ENCODE results near the gene JCHAIN. TPM values are rescaled to one million over a fixed set of nuclear protein-coding genes. Genes with fewer than 3 reads are reported as not detected.
"Not testable (repeated sequence)": the region's sequence is repeated elsewhere in the genome, so short reads cannot be mapped to it uniquely, and the experiment has no call there.

Gene JCHAIN
- not detected in 2 replicates for total RNA-seq (2014; rRNA removed; shearing (Covaris generic))

DNA sequence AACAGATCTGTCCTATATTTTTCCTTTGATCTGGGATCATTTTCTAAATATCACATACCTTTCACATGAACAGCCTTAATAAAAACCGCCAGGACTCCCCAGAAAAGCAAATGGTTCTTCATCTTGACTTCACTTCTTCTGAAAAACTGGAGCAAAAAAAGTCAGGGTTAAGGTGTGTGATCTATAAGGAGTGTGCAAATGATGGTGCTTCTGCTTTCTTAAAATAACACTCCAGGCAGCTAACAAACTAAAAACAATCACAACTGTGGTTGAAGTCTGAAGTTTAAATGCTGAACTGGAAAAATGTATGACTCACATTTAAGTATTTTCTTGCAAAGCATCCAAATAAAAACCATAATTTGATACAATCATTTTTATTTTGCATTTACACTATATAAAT, at the start of gene JCHAIN:
Gene JCHAIN, minus strand, starts transcription at position 140 of the 400 bp plus-strand sequence. Its CDS starts 18 bp downstream, at position 122.
- no peak for DNase-seq (ENCODE audit: low read depth)

DNA sequence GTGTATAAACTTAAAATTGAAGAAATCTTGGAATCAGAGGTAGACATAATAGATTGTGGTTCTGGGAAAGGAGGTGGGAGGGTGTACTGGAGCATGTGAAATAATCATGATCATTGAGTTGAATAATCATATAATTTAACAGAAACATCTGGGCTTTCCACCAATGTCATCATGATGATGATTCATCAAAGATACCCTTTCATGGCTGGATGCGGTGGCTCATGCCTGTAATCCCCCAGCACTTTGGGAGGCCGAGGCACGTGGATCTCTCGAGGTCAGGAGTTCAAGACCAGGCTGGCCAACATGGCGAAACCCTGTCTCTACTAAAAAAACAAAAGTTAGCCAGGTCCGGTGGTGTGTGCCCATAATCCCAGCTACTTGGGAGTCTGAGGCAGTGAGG, 48.8 kb upstream of the JCHAIN start:
- DNase-seq (ENCODE audit: low read depth), result peak; percentile 19

DNA sequence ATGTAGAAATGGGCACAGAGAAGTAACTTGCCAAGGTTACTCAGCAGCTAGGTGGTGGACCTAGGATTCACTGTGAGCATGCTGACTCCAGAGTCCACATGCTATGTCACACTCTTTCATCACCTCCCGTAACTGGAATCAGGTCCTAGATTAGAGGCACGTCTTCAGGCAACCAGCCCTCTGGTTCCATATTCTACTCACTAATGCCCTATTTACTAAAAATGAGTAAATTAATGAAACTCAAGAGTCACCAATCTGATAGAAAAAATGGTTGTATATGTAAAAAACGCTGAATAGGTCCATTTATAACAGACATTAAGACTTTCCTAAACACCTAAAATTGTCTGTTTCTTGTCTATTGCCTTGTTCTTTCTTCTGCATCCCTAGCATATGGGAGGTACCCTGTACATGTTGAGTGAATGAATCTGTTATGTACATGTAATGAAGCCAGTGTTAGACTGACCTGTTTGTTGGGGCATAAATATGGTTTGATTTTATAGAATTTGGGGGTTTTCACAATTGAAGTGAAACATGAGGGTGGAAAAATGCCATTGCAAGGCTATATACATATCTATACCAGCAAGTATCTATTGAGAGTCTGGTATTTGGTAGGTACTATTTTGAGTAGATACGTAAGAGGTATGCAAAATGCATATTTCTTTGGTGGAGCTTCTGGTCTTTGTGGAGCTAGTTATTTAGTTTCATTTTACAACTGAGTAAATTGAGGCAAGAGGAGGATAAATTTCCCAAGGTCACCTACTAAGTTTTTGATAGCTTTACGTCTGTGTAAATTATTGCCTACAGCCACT, 48.0 kb upstream of the JCHAIN start:
- no peak for DNase-seq (ENCODE audit: low read depth)

DNA sequence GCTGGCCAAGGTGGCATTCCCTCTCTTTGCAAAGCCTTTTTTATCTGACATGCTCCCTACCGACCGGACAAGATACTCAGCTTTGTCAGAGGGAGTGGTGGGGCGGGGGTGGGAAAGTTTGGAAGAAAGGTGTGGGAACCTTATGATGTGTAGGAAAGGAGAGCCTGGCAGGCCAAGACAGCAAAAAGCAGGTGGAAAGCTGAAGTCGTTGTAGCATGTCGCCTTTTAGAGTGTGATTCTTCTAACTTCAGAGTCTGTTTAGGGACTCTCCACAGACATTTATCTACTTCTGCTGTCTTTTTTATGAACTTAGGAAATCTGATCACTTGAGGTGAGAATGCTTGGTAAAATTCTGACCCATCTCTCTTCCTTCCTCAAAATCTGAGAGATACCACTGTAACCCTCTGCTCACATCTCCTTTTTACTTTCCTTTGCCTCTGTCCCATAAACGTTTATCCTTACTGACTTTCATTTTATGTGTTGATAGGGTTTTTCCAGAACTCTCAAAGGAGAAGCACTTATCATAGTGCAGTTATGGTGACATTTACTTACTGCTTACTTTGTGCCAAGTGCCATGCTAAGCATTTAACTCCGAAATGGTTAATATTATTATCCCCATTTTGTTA, 47.3 kb upstream of the JCHAIN start:
- no peak for DNase-seq (ENCODE audit: low read depth)

DNA sequence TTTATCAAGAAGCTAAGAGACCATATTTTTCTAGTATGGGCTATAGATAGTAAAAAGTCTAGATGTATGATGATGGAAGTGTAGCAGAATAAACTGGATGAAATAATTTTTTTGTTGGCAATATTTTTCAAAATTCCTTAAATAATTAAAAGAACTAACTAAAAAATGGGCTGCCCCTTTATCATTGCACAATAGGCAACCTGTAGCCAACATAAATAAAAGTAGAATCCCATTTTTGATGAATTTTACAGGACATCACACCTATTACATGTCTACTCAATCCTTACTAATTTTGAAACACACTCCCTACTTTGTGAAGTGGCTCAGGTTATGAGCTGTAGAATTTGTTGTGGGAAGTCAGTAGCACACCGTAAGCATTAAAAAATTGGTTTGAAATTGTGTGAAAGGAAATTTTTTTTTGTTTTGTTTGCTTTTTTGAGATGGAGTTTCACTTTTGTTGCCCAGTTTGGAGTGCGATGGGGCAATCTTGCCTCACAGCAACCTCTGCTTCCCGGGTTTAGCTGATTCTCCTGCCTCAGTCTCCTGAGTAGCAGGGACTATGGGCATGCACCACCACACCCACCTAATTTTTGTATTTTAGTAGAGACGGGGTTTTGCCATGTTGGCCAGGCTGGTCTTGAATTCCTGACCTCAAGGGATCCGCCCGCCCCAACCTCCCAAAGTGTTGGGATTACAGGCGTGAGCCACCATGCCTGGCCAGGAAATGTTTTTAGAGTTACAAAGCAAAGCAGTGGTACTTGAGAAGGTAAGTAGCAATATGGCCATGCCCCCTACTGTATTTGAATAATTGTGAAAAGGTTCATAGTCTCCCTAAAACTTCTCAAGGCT, 46.5 kb upstream of the JCHAIN start:
- no peak for DNase-seq (ENCODE audit: low read depth)

DNA sequence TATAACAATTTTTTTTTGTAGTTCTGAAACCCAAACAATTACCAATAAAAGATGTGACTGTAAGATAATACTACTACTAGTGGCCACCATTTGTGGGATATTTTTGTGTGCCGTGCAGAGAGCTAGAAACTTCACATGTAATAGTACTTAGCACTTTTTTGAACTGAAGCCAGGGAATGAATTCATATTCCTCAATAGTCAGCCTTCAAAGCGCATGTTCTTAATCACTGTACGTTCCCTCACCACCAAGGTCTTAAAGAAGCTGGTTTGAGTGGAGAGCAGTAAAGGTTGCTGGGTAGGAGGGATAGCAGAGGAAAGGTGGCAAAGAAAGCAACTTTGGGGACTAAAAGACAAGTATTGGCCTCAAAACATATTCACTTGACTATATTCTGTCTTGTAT, 45.8 kb upstream of the JCHAIN start:
- no peak for DNase-seq (ENCODE audit: low read depth)

DNA sequence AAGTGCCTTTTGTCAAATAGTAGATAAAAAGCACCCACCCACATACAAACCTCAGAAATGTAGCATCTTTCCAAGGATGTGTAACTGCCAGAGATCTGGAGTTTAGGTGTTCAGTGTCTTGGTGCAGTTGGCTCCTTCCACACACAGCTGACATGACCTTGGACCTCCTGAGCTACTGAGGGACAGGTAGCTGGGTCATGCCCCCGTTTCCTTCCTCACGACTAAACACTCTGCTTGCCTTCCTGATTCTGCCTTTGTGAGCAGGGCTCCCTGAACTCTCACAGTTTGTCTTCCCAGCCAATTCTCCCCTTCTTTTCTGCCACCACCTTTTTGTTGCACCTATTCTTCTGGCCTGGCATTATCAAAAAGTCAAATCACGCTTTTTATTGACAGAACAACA, 45.3 kb upstream of the JCHAIN start:
- DNase-seq (ENCODE audit: low read depth), result no peak

DNA sequence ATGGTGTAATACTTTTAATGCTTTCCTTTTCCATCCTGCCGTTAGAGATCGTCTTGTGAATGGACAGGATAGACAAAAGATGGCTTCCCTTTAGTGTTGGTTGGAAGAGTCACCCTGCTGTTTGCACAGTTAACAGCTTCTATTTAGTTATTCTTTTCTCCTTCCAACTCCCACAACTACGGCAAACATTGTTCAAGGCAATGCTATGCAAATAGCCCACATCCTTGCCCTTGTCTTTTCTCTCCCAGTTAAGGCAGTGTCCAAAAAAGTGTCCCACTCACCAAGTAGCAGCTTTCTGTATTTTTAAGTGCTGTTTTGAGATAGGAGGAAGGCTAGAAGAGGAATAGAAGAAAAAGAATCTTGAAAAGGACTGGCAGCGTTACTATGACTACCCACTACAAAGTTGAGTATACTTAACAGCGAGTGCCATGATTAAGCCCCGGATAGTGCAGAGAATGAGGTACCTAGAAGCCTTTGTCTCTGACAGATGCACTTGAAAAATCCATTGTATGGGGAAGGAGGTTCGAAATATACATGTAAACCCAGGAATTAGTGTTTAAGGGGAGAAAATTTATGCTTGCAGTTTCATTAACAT, 43.4 kb upstream of the JCHAIN start:
- DNase-seq (ENCODE audit: low read depth), result no peak

DNA sequence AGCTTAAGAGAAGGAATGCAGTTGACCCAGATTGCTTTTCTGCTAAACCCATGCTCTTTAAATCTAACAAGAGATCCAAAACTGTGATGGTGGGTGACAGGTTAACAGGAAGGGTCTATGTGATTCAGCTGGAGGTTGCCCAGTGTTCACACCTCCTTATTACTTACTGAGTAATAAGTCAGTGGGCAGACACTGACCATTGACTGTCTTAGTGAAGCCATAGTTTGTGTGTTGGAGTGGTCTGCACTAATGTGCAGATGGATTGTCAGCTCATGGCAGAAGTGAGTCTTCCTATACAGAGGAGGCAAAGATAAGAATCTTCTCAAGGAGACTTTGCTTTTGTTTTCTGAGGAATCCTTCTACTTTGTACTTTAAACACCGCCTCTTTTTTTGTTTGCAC, 40.2 kb upstream of the JCHAIN start:
- DNase-seq (ENCODE audit: low read depth), result no peak

DNA sequence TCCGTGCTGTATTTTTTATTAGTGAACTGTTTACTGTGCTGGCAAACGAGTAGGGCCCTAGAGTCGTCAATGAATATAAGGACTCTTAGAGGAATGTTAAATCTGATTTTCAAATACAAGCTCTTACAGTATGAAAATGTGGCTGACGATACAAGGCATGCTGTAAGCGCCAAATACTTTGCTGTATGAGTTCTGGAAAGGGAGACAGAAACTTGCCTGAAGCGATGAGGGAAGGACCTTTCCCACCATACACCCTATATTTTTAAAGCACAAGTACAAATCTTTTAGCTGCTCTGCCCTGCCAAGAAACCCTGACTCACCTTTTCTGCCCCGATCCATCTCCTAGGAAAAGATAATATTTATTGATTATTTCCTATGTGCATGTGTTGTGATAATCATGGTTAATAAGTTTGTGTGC, 39.7 kb upstream of the JCHAIN start:
- DNase-seq (ENCODE audit: low read depth), result no peak

DNA sequence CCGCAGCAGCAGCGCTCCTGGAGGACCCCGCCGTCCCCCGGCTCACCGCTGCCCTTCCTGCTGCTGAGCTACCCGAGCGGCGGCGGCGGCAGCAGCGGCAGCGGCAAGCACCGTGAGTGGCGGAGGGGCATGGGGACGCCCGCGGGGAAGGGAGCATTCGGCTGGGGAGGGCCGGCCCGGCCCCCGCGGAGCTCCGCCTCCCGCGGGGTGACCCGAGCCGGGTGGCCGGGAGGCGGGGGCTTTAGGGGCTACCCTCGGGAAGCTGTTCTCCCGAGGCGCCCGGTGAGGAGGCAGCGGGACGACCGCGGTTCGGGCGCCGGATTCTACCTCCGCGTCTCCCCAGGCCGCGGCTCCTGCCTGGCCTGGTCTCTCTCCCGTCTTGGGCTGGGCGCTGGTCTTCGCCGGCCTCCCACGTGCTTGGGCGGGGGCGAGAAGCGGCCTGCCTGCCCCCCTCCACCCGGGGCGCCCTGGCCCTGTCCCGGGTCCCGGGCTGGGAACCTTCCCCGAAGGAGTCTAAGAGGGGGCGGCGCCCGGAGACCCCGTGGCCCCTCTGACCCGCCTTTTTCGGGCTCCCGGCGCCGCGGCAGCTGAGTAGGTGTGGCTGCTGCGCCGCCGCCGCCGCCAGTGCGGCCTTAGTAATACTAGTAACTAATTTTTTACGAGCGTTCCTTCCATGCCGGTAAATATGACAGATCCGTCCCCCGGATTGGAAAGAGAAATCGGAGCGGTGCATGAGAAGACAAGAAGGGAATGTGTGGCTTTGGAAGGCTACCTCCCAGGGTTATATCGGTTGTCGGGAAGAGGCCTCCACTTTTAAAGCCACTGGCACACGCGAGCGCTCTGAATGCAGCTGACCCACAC, 39.1 kb upstream of the JCHAIN start:
- DNase-seq (ENCODE audit: low read depth), result peak; percentile 69

DNA sequence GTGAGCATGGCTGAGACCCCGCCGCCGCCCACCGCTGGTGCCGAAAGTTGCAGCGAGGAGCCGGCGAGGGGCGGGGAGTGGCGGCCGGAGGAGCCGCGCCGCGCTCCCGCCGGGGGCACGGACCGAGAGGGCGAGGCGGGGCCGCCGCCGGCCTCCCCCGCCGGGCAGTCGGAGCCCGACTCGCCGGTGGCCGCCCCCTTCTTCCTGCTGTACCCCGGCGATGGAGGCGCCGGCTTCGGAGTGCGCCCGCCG, 38.5 kb upstream of the JCHAIN start:
- no peak for DNase-seq (ENCODE audit: low read depth)

DNA sequence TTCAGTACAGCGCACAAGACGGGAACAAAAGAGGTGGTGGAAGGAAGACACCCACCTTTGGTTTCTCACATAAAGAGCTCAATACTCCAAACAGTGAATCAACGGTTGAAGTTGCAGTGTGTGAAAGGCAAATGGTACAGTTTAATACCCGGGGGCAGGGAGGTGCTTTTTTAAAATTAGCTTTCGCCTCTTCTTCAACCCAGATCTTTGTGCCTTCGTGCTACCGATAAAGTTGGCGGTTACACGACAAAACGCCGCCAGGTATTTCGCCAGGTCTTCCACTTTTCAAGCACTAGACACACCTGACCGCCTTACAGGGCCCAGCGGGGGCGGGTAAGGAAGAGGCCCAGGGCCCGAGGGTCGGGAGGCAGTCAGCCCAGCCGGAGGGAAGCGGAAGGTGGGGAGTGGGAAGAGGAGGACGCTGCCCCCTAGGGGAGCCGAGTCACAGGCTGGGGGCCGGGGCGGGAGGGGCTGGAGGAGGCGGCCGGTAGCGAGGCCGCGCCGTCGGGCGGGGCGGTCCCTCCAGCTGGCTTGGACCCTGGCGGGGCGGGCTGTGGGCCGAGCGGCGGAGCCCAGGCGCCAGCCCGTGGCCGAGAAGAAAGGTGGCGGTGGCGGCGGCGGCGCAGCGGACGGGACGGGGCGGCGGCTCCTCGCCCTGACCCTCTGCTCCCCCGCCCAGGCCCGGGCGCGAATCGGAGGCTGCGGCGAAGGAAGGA, 38.1 kb upstream of the JCHAIN start:
- peak; percentile 77 for DNase-seq (ENCODE audit: low read depth)

DNA sequence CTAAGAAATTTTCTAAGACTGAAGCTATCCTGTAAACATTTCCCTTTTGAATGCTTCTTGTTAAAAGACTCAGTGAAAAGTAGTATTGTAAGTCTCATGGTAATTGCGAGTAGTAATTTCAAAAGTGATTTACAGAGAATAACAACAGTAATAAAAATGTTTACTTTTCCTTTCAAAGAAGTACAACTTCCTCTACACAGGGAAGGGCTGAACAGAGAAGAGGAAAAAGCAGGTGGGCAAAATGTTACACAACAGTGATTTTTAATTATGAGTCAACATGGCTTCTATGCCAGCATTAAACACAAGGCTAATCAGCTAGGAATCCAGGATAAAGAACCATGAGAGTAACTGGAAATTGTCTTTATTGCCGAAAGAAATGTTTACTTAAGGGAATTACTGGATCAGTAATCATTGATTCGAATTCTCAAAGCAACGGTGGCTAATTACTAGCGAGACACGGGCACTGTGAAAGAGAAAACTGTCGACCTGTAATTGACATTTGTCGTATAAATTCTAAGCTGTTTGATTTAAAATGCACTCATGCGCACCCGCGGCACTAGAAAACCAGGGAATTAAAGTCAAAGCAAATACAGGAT, 37.4 kb upstream of the JCHAIN start:
- DNase-seq (ENCODE audit: low read depth), result no peak

DNA sequence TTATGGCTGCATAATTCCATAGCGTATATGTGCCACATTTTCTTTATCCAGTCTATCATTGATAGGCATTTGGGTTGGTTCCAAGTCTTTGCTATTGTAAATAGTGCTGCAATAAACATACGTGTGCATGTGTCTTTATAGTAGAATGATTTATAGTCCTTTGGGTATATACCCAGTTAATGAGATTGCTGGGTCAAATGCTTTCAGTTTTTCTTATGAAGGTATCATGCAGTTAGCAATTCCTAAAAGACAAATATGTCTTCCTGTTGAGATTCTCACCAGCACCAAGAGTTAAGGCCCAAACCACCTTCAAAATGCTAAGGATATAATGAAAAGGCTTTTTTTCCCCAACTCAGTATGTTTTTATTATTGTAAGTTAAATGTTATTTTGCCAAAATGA, 36.3 kb upstream of the JCHAIN start:
- not testable (repeated sequence) for DNase-seq (ENCODE audit: low read depth)

DNA sequence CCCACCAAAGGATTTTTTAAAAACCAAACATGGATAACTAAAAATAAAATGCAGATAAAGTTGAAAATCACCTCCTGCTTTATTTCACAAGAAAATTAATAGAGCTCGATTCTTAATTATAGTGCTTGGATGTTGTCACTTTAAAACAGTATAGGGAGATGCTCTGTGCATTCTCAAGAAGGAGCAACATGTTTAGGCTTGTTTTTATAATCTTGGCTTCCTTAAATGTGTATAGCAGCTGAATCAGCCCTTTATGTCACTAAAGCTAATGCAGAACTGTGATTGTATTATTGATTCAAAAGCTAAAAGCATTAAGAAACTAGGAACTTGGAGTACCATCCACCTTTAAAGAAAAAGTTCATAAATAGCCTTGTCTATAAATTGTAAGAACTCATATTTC, 35.0 kb upstream of the JCHAIN start:
- DNase-seq (ENCODE audit: low read depth), result no peak

DNA sequence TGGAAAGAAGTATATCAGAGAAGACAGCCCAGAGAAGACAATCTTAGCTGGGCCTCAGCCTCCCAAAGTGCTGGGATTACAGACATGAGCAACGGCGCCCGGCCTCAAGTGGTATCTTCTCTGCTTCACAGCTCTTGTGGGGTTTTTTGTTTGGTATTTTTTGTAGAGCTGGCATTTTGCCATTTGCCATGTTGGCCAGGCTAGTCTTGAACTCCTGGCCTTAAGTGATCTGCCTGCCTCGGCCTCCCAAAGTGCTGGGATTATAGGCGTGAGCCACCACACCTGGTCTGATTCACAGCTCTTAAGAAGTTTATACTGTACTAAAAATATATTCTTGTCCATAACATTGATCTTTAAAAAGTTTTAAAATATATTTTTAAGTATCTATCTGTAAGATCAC, 34.4 kb upstream of the JCHAIN start:
- no peak for DNase-seq (ENCODE audit: low read depth)

DNA sequence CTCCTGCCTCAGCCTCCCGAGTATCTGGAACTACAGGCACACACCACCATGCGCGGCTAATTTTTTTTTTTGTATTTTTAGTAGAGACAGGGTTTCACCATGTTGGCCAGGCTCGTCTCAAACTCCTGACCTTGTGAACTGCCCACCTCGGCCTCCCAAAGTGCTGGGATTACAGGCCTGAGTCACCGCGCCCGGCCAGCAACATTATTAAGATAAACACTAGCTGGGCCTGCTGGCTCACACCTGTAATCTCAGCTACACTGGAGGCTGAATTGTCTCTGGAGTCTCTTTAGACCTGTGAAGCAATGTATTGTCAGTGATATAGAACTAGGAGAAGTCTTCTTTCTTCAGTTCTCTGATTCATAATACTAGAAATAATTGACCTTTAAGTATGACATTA, 32.1 kb upstream of the JCHAIN start:
- not testable (repeated sequence) for DNase-seq (ENCODE audit: low read depth)

DNA sequence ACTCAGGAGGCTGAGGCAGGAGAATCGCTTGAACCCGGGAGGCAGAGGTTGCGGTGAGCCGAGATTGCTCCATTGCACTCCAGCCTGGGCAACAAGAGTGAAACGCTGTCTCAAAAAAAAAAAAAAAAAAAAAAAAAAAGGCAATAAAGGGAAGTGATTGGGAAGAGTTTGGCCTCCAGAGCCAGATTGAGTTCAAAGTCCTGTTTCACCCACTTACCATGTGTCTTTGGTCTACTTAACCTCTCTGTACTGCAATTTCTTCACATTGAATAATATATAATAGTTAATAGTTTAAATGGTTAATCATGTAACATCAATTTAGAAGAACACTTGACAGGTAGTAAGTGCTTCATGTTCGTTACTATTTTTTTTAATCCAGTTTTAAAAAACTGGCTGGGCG, 28.3 kb upstream of the JCHAIN start:
- DNase-seq (ENCODE audit: low read depth), result not testable (repeated sequence)

DNA sequence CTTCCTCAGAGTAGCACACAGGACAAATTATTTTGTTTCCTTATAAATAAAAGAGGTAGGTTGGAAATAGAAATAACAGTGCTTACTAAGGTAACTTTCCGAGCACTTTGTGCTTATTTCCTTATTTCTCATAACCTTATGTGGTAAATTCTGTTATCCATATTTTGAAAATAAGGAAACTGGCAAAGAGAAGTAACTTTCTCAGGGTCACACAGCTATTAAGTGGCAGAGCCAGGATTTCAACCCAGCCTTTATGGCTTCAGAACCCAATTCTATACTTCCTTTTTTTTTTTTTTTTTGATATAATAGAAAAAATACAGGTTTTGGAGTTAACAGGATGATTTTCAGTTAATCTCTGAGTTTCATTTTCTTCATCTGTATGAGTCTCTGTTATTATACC, 25.4 kb upstream of the JCHAIN start:
- DNase-seq (ENCODE audit: low read depth), result no peak
